C4-2B (cell line): ENCODE data around the gene GSK3A.
A peak's percentile ranks its signal among the peaks of the same experiment; 100 is the strongest.

Experiments
- H3K27ac ChIP-seq: fragments of 450-650 bp; 2 replicates; pipeline ENCODE4 v1.5.1; 2017
- ZFX ChIP-seq: fragments of 450-650 bp; IDR thresholded peaks from 2 replicates; pipeline ENCODE4 v1.6.1; 2017
- TF ChIP-seq, protein P1 (sequence below): fragments of 450-650 bp; conservative IDR thresholded peaks from 2 replicates; pipeline ENCODE4 v1.5.1; 2017; ENCODE audit warnings: mild to moderate bottlenecking

GSK3A gene

DNA sequence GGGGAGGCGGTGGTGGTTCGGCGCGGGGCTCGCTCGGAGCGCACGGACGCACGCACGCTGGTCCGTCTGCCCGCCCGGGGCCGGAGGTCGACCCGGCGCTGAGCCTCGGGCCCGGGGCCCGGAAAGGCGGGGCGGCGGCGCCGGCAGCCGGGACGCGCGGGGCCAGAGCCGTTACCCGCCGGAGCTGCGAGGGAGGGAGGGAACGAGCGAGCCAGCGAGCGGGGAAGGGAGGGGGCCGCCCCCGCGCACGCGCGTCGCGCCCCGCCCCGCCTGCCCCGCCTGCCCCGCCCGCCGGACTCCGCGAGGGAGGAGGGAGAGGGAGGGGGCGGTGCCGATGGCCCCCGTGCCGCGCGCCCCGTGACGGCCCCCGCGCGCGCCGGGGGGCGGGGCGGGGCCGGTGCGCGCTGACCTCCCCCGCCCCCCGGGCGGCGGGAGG, 41.7 kb upstream of the GSK3A start:
- TF ChIP-seq, protein P1, sequence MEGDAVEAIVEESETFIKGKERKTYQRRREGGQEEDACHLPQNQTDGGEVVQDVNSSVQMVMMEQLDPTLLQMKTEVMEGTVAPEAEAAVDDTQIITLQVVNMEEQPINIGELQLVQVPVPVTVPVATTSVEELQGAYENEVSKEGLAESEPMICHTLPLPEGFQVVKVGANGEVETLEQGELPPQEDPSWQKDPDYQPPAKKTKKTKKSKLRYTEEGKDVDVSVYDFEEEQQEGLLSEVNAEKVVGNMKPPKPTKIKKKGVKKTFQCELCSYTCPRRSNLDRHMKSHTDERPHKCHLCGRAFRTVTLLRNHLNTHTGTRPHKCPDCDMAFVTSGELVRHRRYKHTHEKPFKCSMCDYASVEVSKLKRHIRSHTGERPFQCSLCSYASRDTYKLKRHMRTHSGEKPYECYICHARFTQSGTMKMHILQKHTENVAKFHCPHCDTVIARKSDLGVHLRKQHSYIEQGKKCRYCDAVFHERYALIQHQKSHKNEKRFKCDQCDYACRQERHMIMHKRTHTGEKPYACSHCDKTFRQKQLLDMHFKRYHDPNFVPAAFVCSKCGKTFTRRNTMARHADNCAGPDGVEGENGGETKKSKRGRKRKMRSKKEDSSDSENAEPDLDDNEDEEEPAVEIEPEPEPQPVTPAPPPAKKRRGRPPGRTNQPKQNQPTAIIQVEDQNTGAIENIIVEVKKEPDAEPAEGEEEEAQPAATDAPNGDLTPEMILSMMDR: no peak
- no peak for TF ChIP-seq ZFX
- peak overlapping the region; percentile 73 for H3K27ac ChIP-seq

DNA sequence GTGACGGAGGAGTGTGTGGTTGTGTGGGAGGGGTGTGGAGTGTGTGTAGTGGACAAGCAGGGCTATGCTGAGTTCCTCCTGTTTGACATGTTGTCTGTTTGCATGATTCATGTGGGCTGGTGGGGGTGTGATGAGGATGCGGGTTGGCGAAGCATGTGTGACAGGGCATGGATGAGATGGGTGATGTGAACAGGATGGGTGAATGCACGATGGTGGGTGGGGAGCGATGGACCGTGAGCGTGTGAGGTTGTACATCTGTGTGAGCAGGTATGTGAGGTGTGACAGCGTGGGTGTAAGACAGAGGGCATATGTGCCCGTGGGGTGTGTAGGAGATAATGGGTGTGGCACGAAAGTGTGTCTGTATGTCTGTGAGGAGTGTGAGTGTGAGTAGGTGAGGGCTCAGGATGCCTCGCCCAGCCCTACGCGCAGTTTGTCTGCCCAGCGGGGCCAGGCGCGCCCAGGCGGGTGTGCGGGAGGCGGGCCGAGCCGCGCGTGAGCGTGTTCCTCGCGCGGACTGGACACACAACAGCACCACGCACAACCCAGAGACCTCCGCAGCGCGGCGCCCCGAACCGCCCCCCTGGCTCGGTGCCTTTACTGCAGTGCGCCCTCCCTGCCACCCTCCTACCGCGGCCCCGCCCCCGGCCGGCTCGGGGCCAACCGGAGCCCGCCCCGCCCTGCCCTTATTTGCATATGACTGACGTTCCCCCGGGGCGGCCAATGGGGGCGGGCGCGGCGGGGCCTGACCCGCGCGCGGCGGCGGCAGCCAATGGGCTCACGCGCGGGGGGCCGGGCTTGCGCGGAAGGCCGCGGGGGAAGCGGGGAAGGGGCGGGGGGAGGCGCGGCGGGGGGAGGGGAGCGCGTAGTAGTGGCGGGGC, 41.0 kb upstream of the GSK3A start:
- TF ChIP-seq ZFX: no peak
- TF ChIP-seq, protein P1: no peak
- peak overlapping the region; percentile 73 for H3K27ac ChIP-seq

DNA sequence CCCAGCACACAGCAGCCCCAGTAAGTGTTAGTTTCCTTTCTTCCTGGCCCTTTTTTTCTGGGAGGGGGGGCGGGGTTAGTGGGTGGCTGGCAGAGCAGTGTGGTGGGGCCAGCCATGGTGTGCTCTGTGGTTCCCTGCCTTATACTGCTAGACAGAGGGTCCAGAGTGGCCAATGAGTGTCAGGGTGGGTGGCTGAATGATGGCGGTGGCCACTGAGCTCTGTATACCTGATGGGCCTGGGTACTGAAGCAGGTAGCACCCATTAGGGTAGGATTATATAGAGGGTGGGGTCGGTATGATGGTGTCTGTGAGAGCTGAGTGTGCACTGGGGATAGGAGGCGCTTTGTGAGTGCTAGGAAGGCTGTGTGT, 40.4 kb upstream of the GSK3A start:
- no peak for TF ChIP-seq ZFX
- TF ChIP-seq, protein P1: no peak
- H3K27ac ChIP-seq: peak overlapping the region; percentile 73

DNA sequence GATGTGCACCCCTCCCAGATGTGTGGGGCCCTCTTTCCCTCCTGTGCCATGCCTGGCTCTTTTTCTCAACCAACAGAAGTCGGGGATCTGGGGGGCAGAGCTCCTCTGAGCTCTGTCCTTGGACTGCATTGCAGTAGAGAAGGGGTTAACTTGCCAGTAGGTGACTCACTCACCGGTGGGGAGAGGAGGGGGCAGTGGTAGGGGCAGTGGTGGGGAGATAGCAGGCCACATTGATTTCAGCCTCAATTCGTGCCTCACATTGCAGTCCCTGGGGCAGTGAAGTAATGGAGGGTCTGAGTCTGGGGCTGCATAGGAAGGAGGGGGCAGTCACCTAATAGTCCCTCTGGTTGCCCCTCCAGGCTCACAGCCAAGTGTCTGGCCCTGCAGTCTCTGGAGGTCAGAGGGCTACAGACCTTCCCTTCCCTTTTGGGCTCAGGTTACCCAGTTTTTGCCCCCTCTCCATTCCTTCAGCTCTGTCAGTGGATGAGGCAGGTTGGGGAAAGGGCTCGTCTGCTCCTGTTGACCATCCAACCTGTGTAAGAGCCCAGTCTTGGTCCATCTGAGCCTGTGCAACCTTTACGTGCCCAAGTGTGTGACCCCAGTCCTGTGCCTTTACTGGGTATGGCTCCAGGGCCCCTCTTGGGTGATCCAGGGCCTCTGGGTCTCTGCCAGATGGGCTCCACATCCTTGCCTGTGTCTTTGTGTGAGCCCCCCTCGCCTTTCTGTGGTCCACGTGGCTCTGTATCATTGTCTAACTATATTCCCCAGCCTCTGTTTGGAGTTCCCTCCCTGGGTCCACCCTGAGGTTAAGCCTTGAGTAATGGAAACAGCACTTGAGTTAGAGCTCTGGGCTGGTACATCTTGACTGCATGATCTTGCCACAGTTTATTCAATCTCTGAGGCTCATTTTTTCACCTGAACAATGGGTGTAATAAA, 39.7 kb upstream of the GSK3A start:
- H3K27ac ChIP-seq: no peak overlapping the region; the same call in 1 of the 2 replicates
- TF ChIP-seq ZFX: no peak
- TF ChIP-seq, protein P1: no peak

DNA sequence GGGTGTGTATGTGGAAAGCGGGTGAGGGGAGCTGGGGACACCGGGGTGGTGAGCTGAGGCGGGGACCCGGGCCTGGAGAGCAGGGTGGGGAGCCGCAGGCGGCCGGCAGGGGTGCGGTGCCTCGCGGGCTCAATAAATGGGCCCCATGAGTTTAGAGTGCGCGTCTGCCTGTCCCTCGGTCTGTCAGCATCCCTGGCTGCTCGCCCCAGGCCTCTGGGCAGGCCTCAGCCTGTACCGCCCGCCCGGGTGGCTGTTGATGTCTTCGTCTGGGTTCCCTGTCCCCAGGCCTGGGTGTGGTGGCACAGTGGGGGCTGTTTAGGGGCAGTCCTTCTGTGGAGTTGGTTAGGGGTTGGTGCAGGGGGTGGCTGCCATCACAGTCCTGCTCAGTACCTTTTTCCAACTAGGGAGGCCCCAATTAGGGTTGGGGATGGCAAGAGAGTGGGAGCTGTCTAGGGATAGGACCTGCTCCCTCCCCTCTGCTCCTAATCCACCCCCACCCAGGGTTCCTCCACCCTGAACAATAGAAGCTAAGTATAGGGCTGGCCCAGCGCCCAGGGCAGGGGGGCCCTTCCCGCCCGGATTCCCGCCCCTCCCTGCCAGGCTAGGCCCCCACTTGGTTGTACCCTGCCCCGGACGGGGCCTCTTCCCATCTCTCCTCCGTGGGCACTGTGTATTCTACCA, 38.9 kb upstream of the GSK3A start:
- H3K27ac ChIP-seq: peak overlapping the region; percentile 85; the same call in 1 of the 2 replicates
- no peak for TF ChIP-seq ZFX
- TF ChIP-seq, protein P1: no peak

DNA sequence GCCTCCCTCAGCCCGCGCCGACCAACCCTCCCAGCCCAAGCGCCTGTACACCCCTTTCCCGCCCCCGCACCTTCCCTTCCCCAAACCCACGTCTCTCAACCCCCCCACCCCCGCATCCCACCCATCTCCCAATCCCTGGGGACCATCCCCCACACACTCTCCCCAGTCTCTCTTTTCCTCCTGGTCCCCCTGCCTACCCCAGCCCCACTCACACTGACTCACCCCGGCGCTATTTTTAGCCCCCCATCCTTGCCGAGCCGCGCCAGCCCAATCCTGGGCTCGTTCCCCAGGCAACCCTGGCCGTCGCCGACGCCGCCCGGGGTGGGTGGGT, 38.4 kb upstream of the GSK3A start:
- TF ChIP-seq, protein P1: no peak
- no peak for TF ChIP-seq ZFX
- peak overlapping the region; percentile 85 for H3K27ac ChIP-seq
